GM12892 (cell line): Measurements from ENCODE around the gene PTER.

Experiments used
- POLR2A ChIP-seq: IDR thresholded peaks from 2 replicates; pipeline ENCODE4 v1.6.1; 2011; ENCODE audit warnings: low read depth, low read length, control low read depth
- POLR2AphosphoS5 ChIP-seq: IDR thresholded peaks from 2 replicates; pipeline ENCODE4 v1.6.1; 2011; ENCODE audit warnings: low read depth, low read length, control low read depth
- TAF1 ChIP-seq: IDR thresholded peaks from 2 replicates; pipeline ENCODE4 v1.6.1; 2011; ENCODE audit warnings: low read depth, mild to moderate bottlenecking, control low read depth, low read length, borderline replicate concordance

DNA sequence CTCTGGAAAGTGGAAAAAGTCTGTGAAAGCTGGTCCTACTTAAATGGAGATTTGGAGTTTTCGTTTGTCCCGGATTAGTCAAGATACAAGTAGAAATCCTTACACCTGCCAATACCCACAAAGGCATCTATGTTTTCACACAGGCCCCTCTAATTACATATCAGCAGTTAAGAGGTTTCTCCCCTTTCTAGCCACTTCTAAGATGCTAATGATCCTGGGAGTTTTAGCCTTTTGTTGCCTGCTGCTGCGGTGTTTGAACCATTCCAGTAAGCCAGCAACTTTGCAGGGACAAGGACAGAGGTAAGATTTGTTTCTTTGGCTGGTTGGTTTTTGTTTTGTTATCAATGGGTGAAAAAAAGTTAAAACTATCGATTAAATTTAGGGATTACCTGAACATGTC, 90.6 kb downstream of the PTER start:
- TF ChIP-seq POLR2A (no peak), POLR2AphosphoS5 (no peak), TAF1 (no peak)
